Measurements from ENCODE around the gene KDM8. TPM values are rescaled to one million over a fixed set of nuclear protein-coding genes. Genes with fewer than 3 reads are reported as not detected.
A peak's percentile ranks its signal among the peaks of the same experiment; 100 is the strongest.
"Not testable (repeated sequence)": the region's sequence is repeated elsewhere in the genome, so short reads cannot be mapped to it uniquely, and the experiment has no call there.

Gene KDM8
- total and polyA plus RNA-seq, 3 donors from 2014 or later = 5.7 to 14.7 (median 8.3) TPM

GRCh38 chr16:27242868-27243590 lies 39.7 kb downstream of the KDM8 start:
- Histone ChIP-seq H3K4me3 (no peak overlapping the region), H3K36me3 (ENCODE audit: low read depth, missing control alignments) (no peaks in the 10 kb centered on the region), H3K27ac (peak overlapping the region; percentile 1 to 51), H3K27me3 (no peaks in the 10 kb centered on the region), H3K4me1 (peaks cover 33% of the 10 kb centered on the region), H3K9me3 (no peaks in the 10 kb centered on the region)
- 41 to 46% methylated on average over 13 of the region's 13 CpGs for WGBS, 2 donors
- intact Hi-C loops (cut with DNase I; ENCODE audit: low total_unique reads) = no loop called here
- TF ChIP-seq, protein P1, sequence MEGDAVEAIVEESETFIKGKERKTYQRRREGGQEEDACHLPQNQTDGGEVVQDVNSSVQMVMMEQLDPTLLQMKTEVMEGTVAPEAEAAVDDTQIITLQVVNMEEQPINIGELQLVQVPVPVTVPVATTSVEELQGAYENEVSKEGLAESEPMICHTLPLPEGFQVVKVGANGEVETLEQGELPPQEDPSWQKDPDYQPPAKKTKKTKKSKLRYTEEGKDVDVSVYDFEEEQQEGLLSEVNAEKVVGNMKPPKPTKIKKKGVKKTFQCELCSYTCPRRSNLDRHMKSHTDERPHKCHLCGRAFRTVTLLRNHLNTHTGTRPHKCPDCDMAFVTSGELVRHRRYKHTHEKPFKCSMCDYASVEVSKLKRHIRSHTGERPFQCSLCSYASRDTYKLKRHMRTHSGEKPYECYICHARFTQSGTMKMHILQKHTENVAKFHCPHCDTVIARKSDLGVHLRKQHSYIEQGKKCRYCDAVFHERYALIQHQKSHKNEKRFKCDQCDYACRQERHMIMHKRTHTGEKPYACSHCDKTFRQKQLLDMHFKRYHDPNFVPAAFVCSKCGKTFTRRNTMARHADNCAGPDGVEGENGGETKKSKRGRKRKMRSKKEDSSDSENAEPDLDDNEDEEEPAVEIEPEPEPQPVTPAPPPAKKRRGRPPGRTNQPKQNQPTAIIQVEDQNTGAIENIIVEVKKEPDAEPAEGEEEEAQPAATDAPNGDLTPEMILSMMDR (IDR thresholded peaks at IDR 0.05) = no peak
- TF ChIP-seq POLR2A (IDR thresholded peaks at IDR 0.05) = no peak
- peak; percentile 40 for DNase-seq

DNA sequence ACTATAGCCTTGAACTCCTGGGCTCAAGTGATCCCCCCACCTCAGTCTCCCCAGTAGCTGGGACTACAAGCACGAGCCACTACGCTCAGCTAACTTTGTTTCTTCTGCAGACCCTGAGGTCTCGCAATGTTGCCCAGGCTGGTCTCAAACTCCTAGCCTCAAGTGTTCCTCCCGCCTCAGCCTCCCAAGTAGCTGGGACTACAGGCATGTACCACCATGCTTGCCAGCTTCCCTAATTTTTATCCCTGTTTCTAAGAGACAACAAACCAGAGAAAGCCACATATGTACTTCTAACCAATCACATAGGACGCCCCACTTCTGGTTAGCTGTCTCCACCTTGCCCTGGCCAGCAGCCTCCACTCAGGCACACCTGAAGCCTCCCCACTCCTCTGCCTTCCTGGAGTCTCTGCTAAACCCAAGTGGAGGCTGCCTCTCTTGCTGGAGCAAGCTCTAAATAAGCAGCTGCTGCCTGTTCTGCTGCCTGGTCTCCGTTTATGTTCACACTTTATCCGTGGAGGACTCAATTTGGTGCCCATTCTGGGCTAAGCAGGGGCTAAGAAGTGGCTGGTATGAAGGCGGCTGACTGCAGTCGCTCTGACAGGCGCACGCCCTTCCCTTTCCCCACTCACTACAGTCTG lies 40.5 kb downstream of the KDM8 start:
- peaks cover 33% of the 10 kb centered on the region for H3K4me1 ChIP-seq
- peak; percentile 10 for DNase-seq
- H3K4me3 ChIP-seq = no peak overlapping the region
- TF ChIP-seq POLR2A (IDR thresholded peaks at IDR 0.05) = no peak
- intact Hi-C loops (cut with DNase I; ENCODE audit: low total_unique reads) = no loop called here
- peak overlapping the region in 1 of 2 donors; percentile 60 for H3K27ac ChIP-seq
- no peaks in the 10 kb centered on the region for H3K27me3 ChIP-seq
- no peaks in the 10 kb centered on the region for H3K36me3 ChIP-seq (ENCODE audit: low read depth, missing control alignments)
- H3K9me3 ChIP-seq = no peaks in the 10 kb centered on the region
- WGBS, 2 donors = 89 to 91% methylated on average over 11 of the region's 11 CpGs

- peak overlapping the region in 1 of 2 donors; percentile 60 for H3K27ac ChIP-seq
- no peaks in the 10 kb centered on the region for H3K36me3 ChIP-seq (ENCODE audit: low read depth, missing control alignments)
- H3K4me1 ChIP-seq = peaks cover 33% of the 10 kb centered on the region
- peak; percentile 7 for DNase-seq
- H3K4me3 ChIP-seq = no peak overlapping the region
- no peaks in the 10 kb centered on the region for H3K27me3 ChIP-seq
- no peaks in the 10 kb centered on the region for H3K9me3 ChIP-seq
- 86 to 95% methylated on average over 7 of the region's 7 CpGs for WGBS, 2 donors
- TF ChIP-seq, protein P1 (IDR thresholded peaks at IDR 0.05) = no peak
- no peak for TF ChIP-seq POLR2A (IDR thresholded peaks at IDR 0.05)
- intact Hi-C loops (cut with DNase I; ENCODE audit: low total_unique reads) = no loop called here
These were observed 41.0 kb downstream of the KDM8 start for GRCh38 chr16:27244363-27244755.

- peaks cover 32% of the 10 kb centered on the region for H3K4me1 ChIP-seq
- H3K36me3 ChIP-seq (ENCODE audit: low read depth, missing control alignments) = no peaks in the 10 kb centered on the region
- DNase-seq = peak; percentile 48
- H3K9me3 ChIP-seq = no peaks in the 10 kb centered on the region
- peak overlapping the region; percentile 6 to 60 for H3K27ac ChIP-seq
- no peak overlapping the region for H3K4me3 ChIP-seq
- H3K27me3 ChIP-seq = no peaks in the 10 kb centered on the region
- TF ChIP-seq, protein P1 (IDR thresholded peaks at IDR 0.05) = no peak
- TF ChIP-seq POLR2A (IDR thresholded peaks at IDR 0.05) = no peak
- intact Hi-C loops (cut with DNase I; ENCODE audit: low total_unique reads) = no loop called here
- 64 to 72% methylated on average over 17 to 19 of the region's 19 CpGs for WGBS, 2 donors
These were observed 42.2 kb downstream of the KDM8 start for GRCh38 chr16:27245276-27246172.

- 66 to 68% methylated on average over 4 of the region's 4 CpGs for WGBS, 2 donors
- intact Hi-C loops (cut with DNase I; ENCODE audit: low total_unique reads) = no loop called here
- no peak overlapping the region for H3K27ac ChIP-seq
These were observed 43.1 kb downstream of the KDM8 start for GRCh38 chr16:27246439-27246838.

DNA sequence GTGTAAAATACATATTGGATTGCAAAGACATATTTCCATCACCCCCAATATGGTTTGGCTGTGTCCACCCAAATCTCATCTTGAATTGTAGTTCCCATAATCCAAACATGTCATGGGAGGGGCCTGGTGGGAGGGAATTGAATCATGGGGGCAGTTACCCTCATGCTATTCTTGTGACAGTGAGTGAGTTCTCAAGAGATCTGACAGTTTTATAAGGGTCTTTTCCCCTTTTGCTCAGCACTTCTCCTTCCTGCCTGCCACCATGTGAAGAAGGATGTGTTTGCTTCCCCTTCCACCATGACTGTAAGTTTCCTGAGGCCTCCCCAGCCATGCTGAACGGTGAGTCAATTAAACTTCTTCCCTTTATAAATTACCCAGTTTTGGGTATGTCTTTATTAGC lies 43.8 kb downstream of the KDM8 start:
- peaks cover 22% of the 10 kb centered on the region for H3K4me1 ChIP-seq
- H3K9me3 ChIP-seq; H3K27ac ChIP-seq; intact Hi-C loops (cut with DNase I; ENCODE audit: low total_unique reads); H3K36me3 ChIP-seq (ENCODE audit: low read depth, missing control alignments); H3K4me3 ChIP-seq; DNase-seq; H3K27me3 ChIP-seq: not testable (repeated sequence)
- WGBS, 2 donors = 60 to 88% methylated on average over 1 of the region's 1 CpG

More at GRCh38 chr16:27246439-27246838, 43.1 kb downstream of the KDM8 start:
- H3K4me3 ChIP-seq = no peak overlapping the region
- H3K4me1 ChIP-seq = peaks cover 24% of the 10 kb centered on the region
- TF ChIP-seq, protein P1 (IDR thresholded peaks at IDR 0.05) = no peak
- no peak for TF ChIP-seq POLR2A (IDR thresholded peaks at IDR 0.05)
- no peaks in the 10 kb centered on the region for H3K27me3 ChIP-seq
- no peaks in the 10 kb centered on the region for H3K9me3 ChIP-seq
- no peak for DNase-seq
- no peaks in the 10 kb centered on the region for H3K36me3 ChIP-seq (ENCODE audit: low read depth, missing control alignments)
